ENCODE results near the gene CHPF2.
A peak's percentile ranks its signal among the peaks of the same experiment; 100 is the strongest.

The CHPF2 gene

GRCh38 chr7:151249034-151249731 is 16.9 kb downstream of the CHPF2 start:
- DNase-seq (ENCODE audit: insufficient read length, low spot score): no peak
- no peak for FAIRE-seq
- peak; percentile 59 for TF ChIP-seq POLR2A (IDR thresholded peaks at IDR 0.05; ENCODE audit: low read depth, low read length)

- FAIRE-seq (no peak), DNase-seq (ENCODE audit: insufficient read length, low spot score) (peak; percentile 95)
- no peak for TF ChIP-seq POLR2A (IDR thresholded peaks at IDR 0.05; ENCODE audit: low read depth, low read length)
Observed at GRCh38 chr7:151249732-151250072, 17.4 kb downstream of the CHPF2 start.

- TF ChIP-seq POLR2A (IDR thresholded peaks at IDR 0.05; ENCODE audit: low read depth, low read length): no peak
- FAIRE-seq (no peak), DNase-seq (ENCODE audit: insufficient read length, low spot score) (no peak)
Observed at GRCh38 chr7:151250181-151251132, 18.2 kb downstream of the CHPF2 start.

GRCh38 chr7:151251328-151251688 is 19.0 kb downstream of the CHPF2 start:
- no peak for FAIRE-seq

GRCh38 chr7:151251689-151252560 is 19.6 kb downstream of the CHPF2 start:
- peak; percentile 66 for TF ChIP-seq POLR2A (IDR thresholded peaks at IDR 0.05; ENCODE audit: low read depth, low read length)
- no peak for FAIRE-seq
- peak; percentile 93 for DNase-seq (ENCODE audit: insufficient read length, low spot score)

More at GRCh38 chr7:151251328-151251688, 19.0 kb downstream of the CHPF2 start:
- no peak for DNase-seq (ENCODE audit: insufficient read length, low spot score)
- TF ChIP-seq POLR2A (IDR thresholded peaks at IDR 0.05; ENCODE audit: low read depth, low read length): no peak

- no peak for FAIRE-seq
- no peak for DNase-seq (ENCODE audit: insufficient read length, low spot score)
Observed at GRCh38 chr7:151252561-151252835, 20.2 kb downstream of the CHPF2 start.

GRCh38 chr7:151252961-151253711 is 20.9 kb downstream of the CHPF2 start:
- no peak for TF ChIP-seq POLR2A (IDR thresholded peaks at IDR 0.05; ENCODE audit: low read depth, low read length)
- no peak for DNase-seq (ENCODE audit: insufficient read length, low spot score)
- FAIRE-seq: no peak

More at GRCh38 chr7:151252561-151252835, 20.2 kb downstream of the CHPF2 start:
- TF ChIP-seq POLR2A (IDR thresholded peaks at IDR 0.05; ENCODE audit: low read depth, low read length): no peak

- TF ChIP-seq POLR2A (IDR thresholded peaks at IDR 0.05; ENCODE audit: low read depth, low read length): no peak
- FAIRE-seq (no peak), DNase-seq (ENCODE audit: insufficient read length, low spot score) (no peak)
Observed at GRCh38 chr7:151254316-151254715, 22.0 kb downstream of the CHPF2 start.

- no peak for DNase-seq (ENCODE audit: insufficient read length, low spot score)
- TF ChIP-seq POLR2A (IDR thresholded peaks at IDR 0.05; ENCODE audit: low read depth, low read length): no peak
- FAIRE-seq: no peak
Observed at GRCh38 chr7:151254851-151255250, 22.6 kb downstream of the CHPF2 start.

GRCh38 chr7:151255390-151255789 is 23.1 kb downstream of the CHPF2 start:
- no peak for DNase-seq (ENCODE audit: insufficient read length, low spot score)
- no peak for TF ChIP-seq POLR2A (IDR thresholded peaks at IDR 0.05; ENCODE audit: low read depth, low read length)
- no peak for FAIRE-seq

- FAIRE-seq (no peak), DNase-seq (ENCODE audit: insufficient read length, low spot score) (no peak)
- TF ChIP-seq POLR2A (IDR thresholded peaks at IDR 0.05; ENCODE audit: low read depth, low read length): no peak
Observed at GRCh38 chr7:151256410-151257045, 24.2 kb downstream of the CHPF2 start.

- no peak for DNase-seq (ENCODE audit: insufficient read length, low spot score)
- TF ChIP-seq POLR2A (IDR thresholded peaks at IDR 0.05; ENCODE audit: low read depth, low read length): no peak
- no peak for FAIRE-seq
Observed at GRCh38 chr7:151257990-151258389, 25.7 kb downstream of the CHPF2 start.

- no peak for DNase-seq (ENCODE audit: insufficient read length, low spot score)
- no peak for FAIRE-seq
- TF ChIP-seq POLR2A (IDR thresholded peaks at IDR 0.05; ENCODE audit: low read depth, low read length): no peak
Observed at GRCh38 chr7:151260471-151260870, 28.2 kb downstream of the CHPF2 start.

All from H54 (cell line).